Sigmoid colon (tissue), 4 donors: ENCODE results near the gene DUOXA2.

Experiments
- CTCF ChIP-seq, 4 experiments: fragments of 450-650 bp in 3 of 4; fragments of 200-600 bp in 1 of 4; IDR thresholded peaks; one replicate each; pipeline ENCODE4 v1.5.1; 2016 to 2019; ENCODE audit warnings: antibody characterized with exemption in 4 of 4, mild to moderate bottlenecking in 3 of 4, moderate library complexity in 2 of 4
- EP300 ChIP-seq, 4 donors: sonication (generic); formaldehyde crosslinking; IDR thresholded peaks; one replicate each; pipeline ENCODE4 v1.6.1; 2017; ENCODE audit warnings: antibody characterized with exemption in 4 of 4
- POLR2A ChIP-seq, 2 donors: fragments of 450-650 bp; IDR thresholded peaks; one replicate each; pipeline ENCODE4 v1.6.1; 2016; ENCODE audit warnings: antibody characterized with exemption in 2 of 2, mild to moderate bottlenecking in 2 of 2, moderate library complexity in 2 of 2
- POLR2AphosphoS5 ChIP-seq, 4 donors: sonication (generic); formaldehyde crosslinking; IDR thresholded peaks; one replicate each; pipeline ENCODE4 v1.6.1; 2017; ENCODE audit warnings: antibody characterized with exemption in 4 of 4

GRCh38 chr15:45117308-45118130, 3.4 kb downstream of the DUOXA2 start:
- no peak for TF ChIP-seq EP300 (IDR thresholded peaks at IDR 0.05)
- TF ChIP-seq CTCF (IDR thresholded peaks at IDR 0.05): no peak
- TF ChIP-seq POLR2A (IDR thresholded peaks at IDR 0.05): no peak
- TF ChIP-seq POLR2AphosphoS5 (IDR thresholded peaks at IDR 0.05): no peak
